Fibroblast of lung (primary cell): ENCODE data around the gene RGS12.

ENCODE experiments used
- EZH2 ChIP-seq: IDR thresholded peaks from 2 replicates; pipeline ENCODE4 v1.5.1; 2012; ENCODE audit warnings: low read length, control low read depth, mild to moderate bottlenecking; ENCODE audit errors: missing control alignments
- TF ChIP-seq, protein P1 (sequence below), 2 donors: IDR thresholded peaks in 1 of 2; conservative IDR thresholded peaks in 1 of 2; 1 replicate in 1 of 2; 2 replicates in 1 of 2; pipeline ENCODE4 v1.5.1; 2011 to 2012; ENCODE audit warnings: low read length in 2 of 2, control low read depth in 1 of 2, inconsistent platforms in 1 of 2, low read depth in 1 of 2, mild to moderate bottlenecking in 1 of 2

DNA sequence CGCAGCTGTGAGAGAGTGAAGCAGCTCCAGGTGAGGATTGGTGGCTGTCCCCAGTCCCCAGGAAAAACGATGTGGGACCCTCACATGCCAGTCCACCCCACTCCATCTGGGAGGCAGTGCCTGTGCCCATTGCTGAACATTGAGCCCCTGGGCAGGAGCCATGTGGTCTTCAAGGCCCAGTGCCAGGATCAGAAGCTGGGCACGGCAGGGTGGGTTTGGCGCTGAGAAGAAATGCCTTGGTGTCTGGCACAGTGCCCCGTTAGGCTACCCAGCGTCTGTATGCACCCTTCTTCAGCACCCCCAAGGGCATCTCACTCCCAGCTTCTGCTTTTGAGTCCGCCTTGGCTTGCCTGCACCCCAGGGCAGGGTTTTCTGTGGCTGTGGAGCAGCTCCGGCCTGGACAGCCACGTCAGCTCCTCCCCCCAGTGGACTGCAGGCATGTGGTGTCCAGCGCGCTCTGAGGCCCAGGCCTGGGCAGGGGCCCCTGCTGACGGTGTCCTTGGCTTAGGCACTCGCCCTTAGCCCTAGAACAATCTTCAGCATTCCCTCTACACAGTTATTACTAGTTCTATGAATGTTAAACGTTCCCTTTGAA, 28.6 kb downstream of the RGS12 start:
- TF ChIP-seq, protein P1, sequence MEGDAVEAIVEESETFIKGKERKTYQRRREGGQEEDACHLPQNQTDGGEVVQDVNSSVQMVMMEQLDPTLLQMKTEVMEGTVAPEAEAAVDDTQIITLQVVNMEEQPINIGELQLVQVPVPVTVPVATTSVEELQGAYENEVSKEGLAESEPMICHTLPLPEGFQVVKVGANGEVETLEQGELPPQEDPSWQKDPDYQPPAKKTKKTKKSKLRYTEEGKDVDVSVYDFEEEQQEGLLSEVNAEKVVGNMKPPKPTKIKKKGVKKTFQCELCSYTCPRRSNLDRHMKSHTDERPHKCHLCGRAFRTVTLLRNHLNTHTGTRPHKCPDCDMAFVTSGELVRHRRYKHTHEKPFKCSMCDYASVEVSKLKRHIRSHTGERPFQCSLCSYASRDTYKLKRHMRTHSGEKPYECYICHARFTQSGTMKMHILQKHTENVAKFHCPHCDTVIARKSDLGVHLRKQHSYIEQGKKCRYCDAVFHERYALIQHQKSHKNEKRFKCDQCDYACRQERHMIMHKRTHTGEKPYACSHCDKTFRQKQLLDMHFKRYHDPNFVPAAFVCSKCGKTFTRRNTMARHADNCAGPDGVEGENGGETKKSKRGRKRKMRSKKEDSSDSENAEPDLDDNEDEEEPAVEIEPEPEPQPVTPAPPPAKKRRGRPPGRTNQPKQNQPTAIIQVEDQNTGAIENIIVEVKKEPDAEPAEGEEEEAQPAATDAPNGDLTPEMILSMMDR (conservative IDR thresholded peaks at IDR 0.05 in 1 of 2, IDR thresholded peaks at IDR 0.05 in 1 of 2; ENCODE audit: low read depth in 1 of 2, low read length in 2 of 2) = no peak
- TF ChIP-seq EZH2 = no peak
